Measurements from ENCODE around the gene PRUNE2.

DNA sequence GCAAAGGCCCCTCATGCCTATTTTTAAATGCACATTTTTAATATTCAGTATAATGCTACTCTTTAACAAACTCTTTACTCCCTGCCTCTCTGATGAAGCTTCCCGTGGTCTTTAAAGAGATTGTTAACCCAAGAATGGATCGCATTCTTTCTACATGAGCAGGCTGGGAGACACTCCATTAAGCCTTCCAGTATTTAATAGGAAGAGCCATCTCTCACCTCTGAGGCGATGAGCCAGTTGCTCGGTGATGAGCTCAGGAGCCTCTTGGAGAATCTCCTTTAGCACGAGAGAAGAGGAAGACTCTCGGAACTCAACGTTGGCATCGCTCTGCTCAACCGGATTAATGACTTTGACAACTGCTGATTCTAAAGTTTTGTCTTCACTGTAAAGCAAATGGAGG, 59.6 kb downstream of the PRUNE2 start:
- TF ChIP-seq, protein P1, sequence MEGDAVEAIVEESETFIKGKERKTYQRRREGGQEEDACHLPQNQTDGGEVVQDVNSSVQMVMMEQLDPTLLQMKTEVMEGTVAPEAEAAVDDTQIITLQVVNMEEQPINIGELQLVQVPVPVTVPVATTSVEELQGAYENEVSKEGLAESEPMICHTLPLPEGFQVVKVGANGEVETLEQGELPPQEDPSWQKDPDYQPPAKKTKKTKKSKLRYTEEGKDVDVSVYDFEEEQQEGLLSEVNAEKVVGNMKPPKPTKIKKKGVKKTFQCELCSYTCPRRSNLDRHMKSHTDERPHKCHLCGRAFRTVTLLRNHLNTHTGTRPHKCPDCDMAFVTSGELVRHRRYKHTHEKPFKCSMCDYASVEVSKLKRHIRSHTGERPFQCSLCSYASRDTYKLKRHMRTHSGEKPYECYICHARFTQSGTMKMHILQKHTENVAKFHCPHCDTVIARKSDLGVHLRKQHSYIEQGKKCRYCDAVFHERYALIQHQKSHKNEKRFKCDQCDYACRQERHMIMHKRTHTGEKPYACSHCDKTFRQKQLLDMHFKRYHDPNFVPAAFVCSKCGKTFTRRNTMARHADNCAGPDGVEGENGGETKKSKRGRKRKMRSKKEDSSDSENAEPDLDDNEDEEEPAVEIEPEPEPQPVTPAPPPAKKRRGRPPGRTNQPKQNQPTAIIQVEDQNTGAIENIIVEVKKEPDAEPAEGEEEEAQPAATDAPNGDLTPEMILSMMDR (IDR thresholded peaks at IDR 0.05), result no peak
- no peak for TF ChIP-seq POLR2A (IDR thresholded peaks at IDR 0.05)

Measured in prostate gland (tissue), 2 donors.